IPS DF 19.7 (cell line): Measurements from ENCODE around the gene ATP9B.

Source experiments
- DNase-seq: peaks from one replicate; pipeline ENCODE4 v3.0.0-alpha.2; 2013; ENCODE audit warnings: low read depth, low spot score

Gene ATP9B

DNA sequence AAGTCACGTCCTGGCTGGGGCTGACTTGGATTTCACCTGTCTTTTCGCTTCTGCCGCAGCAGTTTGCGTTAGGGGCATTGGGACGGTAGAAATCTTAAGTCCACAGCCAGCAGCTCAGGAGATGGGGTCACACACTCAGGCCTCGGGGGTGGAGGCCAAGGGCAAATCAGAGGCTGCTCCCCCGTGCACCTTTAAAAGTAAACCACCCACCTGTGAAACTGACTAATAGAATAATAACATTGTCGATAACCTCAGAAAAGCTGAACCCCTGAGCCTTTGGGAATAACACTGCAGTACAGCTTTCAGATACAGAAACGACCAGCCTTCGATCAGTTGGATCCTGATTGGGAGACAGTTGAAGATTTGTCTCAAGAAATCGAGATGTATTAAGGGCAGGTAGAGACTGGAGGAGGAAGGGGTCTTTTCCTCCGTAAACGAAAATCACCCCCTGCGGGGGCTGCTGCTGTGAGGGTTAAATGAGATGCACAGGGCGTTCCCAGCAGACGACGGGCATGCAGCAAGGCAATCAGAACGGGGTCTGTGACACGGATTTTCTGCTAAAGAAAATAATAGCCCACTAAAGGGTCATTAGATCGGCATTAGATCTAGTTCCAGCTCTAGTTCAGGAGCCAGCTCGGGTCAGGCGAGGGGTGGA lies 310.2 kb downstream of the ATP9B start:
- DNase-seq: no peak

DNA sequence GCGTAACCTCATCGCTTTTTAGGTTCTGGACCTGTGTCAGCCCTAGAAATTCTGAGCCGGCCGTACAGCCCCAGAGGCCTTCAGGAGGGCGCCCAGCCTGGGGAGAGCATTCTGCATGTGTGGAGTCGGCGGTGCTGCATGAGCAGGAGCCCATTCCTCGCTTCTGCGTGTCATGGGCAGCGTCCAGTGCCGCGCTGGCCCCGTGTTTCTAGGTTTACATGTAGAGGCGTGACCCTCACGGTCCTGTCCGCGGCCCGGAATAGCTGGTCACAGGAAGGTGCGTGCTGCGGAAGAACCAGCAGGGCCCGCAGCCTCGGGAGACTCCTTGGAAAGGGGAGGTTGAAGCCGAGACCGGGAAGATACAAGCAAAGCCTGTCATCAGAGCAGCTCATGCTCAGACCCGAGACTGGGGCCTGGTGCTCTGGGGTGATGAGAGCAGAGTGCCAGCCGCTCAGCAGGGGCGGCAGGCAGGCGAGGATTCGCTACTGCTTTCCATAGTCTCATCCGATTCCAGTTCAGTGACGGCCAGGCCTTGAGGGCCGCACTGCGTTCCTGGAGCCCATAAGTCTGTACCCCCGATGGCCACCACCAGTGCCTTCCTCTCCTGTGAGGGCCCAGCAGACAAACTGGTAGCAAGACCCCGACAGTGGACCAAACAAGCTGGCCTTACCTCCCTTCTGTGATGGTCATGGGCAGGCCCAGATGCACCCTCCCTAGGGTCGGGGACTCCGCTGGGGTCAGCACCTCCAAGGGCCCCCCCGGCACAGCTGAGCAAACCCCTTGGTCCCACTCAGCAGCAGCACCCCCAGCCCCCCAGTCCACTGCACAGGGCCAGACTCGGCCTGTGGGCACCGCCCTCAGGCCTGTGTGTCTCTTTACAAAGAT lies 311.0 kb downstream of the ATP9B start:
- no peak for DNase-seq

- no peak for DNase-seq
Measured at GRCh38 chr18:79380816-79381806, 311.9 kb downstream of the ATP9B start.

DNA sequence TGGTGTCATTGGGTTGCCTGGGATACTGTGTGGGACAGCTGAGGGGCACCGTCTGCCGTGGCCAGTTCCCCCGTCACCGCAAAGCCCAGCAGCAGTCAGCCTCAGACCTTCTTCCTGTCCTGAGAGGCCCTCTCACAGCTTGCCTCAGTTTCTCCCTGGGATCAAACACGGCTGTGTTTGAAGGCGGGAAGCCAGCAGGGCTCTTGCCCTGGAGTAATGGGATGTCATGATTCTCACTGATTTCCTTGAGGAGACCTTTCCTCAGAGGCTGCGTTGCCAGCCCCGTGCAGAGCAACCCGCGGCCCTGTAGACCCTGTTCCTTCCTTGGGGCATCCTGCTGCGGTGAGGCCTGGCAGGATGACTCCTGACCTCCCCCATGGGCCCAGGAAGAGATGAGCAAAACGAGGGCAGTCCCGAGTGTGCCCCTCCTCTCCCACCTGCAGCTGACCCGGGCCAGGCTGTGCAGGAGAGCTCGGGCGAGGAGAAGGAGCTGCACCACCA lies 312.7 kb downstream of the ATP9B start:
- no peak for DNase-seq

GRCh38 chr18:79382681-79383387 lies 313.6 kb downstream of the ATP9B start:
- no peak for DNase-seq

- DNase-seq: no peak
Measured at GRCh38 chr18:79383388-79384056, 314.3 kb downstream of the ATP9B start.

- no peak for DNase-seq
Measured at GRCh38 chr18:79384151-79384807, 315.1 kb downstream of the ATP9B start.

DNA sequence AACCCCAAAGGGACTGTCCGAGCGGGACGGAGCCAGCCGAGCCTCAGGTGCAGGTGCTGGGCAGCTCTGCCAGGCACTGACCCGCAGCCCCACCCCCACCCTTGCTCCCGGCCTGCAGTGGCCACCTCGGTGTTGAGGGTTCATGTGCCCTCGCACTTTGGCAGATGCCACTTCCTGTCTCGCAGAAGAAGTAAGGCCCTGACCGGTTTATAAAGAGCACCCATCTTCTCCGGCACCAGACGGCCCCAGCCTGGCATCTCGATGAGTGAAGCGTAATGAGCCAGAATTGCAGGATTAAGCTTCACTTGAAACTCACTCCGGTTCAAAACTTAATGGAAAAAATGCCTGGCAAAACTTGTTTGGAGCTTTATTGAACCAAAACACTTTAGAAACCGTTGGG lies 315.6 kb downstream of the ATP9B start:
- no peak for DNase-seq

GRCh38 chr18:79385326-79385707 lies 316.1 kb downstream of the ATP9B start:
- no peak for DNase-seq

DNA sequence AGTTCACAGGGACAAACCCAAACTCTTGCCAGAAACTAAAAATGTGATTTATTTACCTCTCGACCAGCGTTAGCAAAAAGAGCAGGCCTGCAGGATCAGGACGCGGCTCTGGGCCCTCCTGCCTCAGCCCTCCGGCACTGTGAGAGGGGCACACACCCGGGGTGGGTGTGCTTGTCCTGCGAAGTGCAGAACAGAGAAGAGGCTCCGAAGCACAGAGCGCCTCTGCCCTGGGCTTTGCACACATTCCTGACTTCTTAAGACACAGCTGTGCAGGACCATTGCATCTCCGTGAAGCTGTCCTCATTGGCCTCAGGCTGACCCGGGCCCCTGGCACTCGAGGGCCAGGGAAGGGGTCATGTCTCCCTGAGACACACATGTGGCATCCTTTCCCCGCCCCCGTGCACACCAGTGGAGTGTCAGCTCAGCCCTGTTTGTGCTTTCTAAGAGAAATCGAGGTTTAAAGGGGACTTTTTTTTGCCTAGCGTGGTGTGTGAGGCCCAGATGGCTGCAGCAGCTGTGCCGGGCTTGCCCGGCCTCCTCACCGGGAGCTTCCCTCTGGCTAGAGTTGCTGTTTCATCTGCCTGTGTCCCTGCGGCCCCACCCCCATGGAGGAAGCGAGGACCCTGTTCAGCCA lies 316.6 kb downstream of the ATP9B start:
- DNase-seq: no peak

DNA sequence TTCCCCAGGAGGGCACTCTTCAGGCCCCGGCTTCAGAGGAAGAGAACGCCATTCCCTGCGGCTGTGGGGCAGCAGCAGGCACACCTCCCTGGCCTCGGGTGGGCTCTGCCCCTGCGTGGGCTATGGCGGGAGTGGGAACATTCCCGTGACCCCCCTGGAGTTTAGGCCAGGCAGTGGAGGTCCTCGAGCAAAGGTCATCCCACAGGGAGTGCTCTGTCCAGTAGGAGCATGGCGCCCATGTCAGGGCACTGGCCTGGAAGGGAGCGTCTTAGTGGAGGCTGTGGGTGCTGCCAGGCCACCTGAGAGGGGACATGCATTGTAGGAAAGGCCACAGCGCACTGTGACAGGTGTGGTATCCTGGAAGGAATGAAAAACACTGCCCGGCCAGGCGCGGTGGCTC lies 317.4 kb downstream of the ATP9B start:
- DNase-seq: no peak

GRCh38 chr18:79387214-79387613 lies 318.0 kb downstream of the ATP9B start:
- DNase-seq: no peak

GRCh38 chr18:79387615-79388014 lies 318.4 kb downstream of the ATP9B start:
- no peak for DNase-seq

- DNase-seq: no peak
Measured at GRCh38 chr18:79388043-79388442, 318.8 kb downstream of the ATP9B start.

GRCh38 chr18:79389689-79390088 lies 320.5 kb downstream of the ATP9B start:
- DNase-seq: no peak

DNA sequence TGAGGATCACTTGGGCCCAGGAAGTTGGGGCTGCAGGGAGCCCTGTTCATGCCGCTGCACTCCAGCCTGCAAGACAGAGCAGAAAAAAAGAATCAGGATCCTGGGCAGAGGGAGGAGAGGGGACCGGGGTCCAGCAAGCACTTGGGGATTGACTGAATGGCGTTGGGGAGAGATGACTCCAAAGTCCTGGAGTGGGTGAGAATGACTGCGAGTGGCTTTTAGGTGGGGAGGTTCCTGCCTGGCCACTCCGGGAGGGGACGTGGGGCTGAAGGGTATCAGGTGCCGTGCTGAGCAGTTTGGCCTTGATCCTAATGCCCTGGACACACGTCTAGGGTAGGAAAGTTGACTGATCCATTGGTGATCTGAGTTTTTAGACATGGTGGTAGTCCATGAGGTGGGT lies 323.0 kb downstream of the ATP9B start:
- DNase-seq: no peak

- no peak for DNase-seq
Measured at GRCh38 chr18:79393181-79393634, 324.0 kb downstream of the ATP9B start.

- no peak for DNase-seq
Measured at GRCh38 chr18:79393635-79394533, 324.7 kb downstream of the ATP9B start.
